K562 (cell line): ENCODE results near the gene TMEM229B.

Experiments used
- CEBPG ChIP-seq, 3 experiments: fragments of 200-800 bp in 1 of 3; sonication (Bioruptor generic) in 1 of 3; sonication (generic) in 1 of 3; formaldehyde crosslinking in 1 of 3; IDR thresholded peaks in 2 of 3; conservative IDR thresholded peaks in 1 of 3; 2 replicates each; pipeline versions ENCODE4 v1.6.1 to v1.8.0; 2016 to 2022; ENCODE audit warnings: missing compliant biosample characterization in 2 of 3, missing genetic modification characterization in 2 of 3, mild to moderate bottlenecking in 1 of 3, missing genetic modification reagents in 1 of 3
- EZH2 ChIP-seq: IDR thresholded peaks from 2 replicates; pipeline ENCODE4 v1.6.1; 2012; ENCODE audit warnings: low read depth, mild to moderate bottlenecking, inconsistent platforms, low read length, borderline replicate concordance
- FOSL1 ChIP-seq: fragments of 200-800 bp; sonication (Bioruptor generic); conservative IDR thresholded peaks from 2 replicates; pipeline ENCODE4 v1.6.1; 2016; ENCODE audit warnings: missing genetic modification characterization, missing compliant biosample characterization
- PCBP1 ChIP-seq: fragments of 200-400 bp; formaldehyde crosslinking; IDR thresholded peaks from 2 replicates; pipeline ENCODE4 v1.6.1; 2018; ENCODE audit warnings: mild to moderate bottlenecking, low read depth, low read length; ENCODE audit not compliant: poor library complexity, severe bottlenecking
- POLR2AphosphoS5 ChIP-seq: IDR thresholded peaks from 2 replicates; pipeline ENCODE4 v1.6.1; 2011; ENCODE audit warnings: mild to moderate bottlenecking, low read depth, low read length, moderate library complexity; ENCODE audit not compliant: control insufficient read depth, insufficient read depth
- RB1 ChIP-seq: fragments of 450-650 bp; IDR thresholded peaks from 2 replicates; pipeline ENCODE4 v1.6.1; 2017; ENCODE audit warnings: low read depth, mild to moderate bottlenecking
- RFX1 ChIP-seq: fragments of 450-650 bp; IDR thresholded peaks from 2 replicates; pipeline ENCODE4 v1.6.1; 2016; ENCODE audit warnings: mild to moderate bottlenecking, moderate library complexity
- TF ChIP-seq, protein P1 (sequence below), 3 experiments: IDR thresholded peaks in 2 of 3; conservative IDR thresholded peaks in 1 of 3; 2 replicates each; pipeline ENCODE4 v1.5.1; 2011 to 2012; ENCODE audit warnings: low read length in 3 of 3, mild to moderate bottlenecking in 3 of 3, control low read depth in 2 of 3, improper control_type of control experiment in 1 of 3, inconsistent platforms in 1 of 3, low read depth in 1 of 3, mixed read lengths in 1 of 3, moderate library complexity in 1 of 3; ENCODE audit not compliant: insufficient read depth in 2 of 3
- TF ChIP-seq, protein P2 (sequence below): sonication (generic); formaldehyde crosslinking; IDR thresholded peaks from 2 replicates; pipeline ENCODE4 v1.8.0; 2023; ENCODE audit warnings: missing genetic modification reagents, mild to moderate bottlenecking, borderline replicate concordance

DNA sequence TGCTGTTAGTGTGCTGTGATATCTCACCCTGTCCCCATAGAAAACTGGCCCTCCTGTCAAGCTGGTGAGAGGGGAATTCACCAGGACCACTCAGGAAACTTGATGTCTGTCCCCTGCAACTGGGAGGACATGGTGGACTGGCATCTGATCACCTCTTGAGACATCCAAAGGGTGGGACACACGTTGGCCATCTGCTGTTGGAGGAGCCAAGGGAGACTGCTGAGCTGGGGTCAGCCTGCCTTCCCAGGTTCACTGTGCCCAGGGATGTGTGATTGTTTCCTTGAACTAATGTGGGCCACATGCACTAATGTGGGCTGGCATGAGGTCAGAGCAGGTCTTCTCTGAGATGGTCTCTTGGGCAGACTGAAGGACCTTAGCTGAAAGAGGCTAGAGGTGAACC is 16.7 kb upstream of the TMEM229B start:
- no peak for TF ChIP-seq POLR2AphosphoS5
- TF ChIP-seq RFX1: no peak
- TF ChIP-seq, protein P1, sequence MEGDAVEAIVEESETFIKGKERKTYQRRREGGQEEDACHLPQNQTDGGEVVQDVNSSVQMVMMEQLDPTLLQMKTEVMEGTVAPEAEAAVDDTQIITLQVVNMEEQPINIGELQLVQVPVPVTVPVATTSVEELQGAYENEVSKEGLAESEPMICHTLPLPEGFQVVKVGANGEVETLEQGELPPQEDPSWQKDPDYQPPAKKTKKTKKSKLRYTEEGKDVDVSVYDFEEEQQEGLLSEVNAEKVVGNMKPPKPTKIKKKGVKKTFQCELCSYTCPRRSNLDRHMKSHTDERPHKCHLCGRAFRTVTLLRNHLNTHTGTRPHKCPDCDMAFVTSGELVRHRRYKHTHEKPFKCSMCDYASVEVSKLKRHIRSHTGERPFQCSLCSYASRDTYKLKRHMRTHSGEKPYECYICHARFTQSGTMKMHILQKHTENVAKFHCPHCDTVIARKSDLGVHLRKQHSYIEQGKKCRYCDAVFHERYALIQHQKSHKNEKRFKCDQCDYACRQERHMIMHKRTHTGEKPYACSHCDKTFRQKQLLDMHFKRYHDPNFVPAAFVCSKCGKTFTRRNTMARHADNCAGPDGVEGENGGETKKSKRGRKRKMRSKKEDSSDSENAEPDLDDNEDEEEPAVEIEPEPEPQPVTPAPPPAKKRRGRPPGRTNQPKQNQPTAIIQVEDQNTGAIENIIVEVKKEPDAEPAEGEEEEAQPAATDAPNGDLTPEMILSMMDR (IDR thresholded peaks at IDR 0.05 in 2 of 3, conservative IDR thresholded peaks at IDR 0.05 in 1 of 3; ENCODE audit: insufficient read depth in 2 of 3, low read depth in 1 of 3, low read length in 3 of 3): no peak
- no peak for TF ChIP-seq RB1
- TF ChIP-seq, protein P2, sequence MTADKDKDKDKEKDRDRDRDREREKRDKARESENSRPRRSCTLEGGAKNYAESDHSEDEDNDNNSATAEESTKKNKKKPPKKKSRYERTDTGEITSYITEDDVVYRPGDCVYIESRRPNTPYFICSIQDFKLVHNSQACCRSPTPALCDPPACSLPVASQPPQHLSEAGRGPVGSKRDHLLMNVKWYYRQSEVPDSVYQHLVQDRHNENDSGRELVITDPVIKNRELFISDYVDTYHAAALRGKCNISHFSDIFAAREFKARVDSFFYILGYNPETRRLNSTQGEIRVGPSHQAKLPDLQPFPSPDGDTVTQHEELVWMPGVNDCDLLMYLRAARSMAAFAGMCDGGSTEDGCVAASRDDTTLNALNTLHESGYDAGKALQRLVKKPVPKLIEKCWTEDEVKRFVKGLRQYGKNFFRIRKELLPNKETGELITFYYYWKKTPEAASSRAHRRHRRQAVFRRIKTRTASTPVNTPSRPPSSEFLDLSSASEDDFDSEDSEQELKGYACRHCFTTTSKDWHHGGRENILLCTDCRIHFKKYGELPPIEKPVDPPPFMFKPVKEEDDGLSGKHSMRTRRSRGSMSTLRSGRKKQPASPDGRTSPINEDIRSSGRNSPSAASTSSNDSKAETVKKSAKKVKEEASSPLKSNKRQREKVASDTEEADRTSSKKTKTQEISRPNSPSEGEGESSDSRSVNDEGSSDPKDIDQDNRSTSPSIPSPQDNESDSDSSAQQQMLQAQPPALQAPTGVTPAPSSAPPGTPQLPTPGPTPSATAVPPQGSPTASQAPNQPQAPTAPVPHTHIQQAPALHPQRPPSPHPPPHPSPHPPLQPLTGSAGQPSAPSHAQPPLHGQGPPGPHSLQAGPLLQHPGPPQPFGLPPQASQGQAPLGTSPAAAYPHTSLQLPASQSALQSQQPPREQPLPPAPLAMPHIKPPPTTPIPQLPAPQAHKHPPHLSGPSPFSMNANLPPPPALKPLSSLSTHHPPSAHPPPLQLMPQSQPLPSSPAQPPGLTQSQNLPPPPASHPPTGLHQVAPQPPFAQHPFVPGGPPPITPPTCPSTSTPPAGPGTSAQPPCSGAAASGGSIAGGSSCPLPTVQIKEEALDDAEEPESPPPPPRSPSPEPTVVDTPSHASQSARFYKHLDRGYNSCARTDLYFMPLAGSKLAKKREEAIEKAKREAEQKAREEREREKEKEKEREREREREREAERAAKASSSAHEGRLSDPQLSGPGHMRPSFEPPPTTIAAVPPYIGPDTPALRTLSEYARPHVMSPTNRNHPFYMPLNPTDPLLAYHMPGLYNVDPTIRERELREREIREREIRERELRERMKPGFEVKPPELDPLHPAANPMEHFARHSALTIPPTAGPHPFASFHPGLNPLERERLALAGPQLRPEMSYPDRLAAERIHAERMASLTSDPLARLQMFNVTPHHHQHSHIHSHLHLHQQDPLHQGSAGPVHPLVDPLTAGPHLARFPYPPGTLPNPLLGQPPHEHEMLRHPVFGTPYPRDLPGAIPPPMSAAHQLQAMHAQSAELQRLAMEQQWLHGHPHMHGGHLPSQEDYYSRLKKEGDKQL (CRISPR knock-in tag): no peak
- no peak for TF ChIP-seq PCBP1
- no peak for TF ChIP-seq EZH2
- TF ChIP-seq FOSL1 (tag): no peak
- no peak for TF ChIP-seq CEBPG (CRISPR knock-in tag; IDR thresholded peaks at IDR 0.05)
- TF ChIP-seq CEBPG (tag; conservative IDR thresholded peaks at IDR 0.05 in 1 of 2, IDR thresholded peaks at IDR 0.05 in 1 of 2): no peak
